Suprapubic skin (tissue), 4 donors: ENCODE data around the gene ATF7IP. TPM values are rescaled to one million over a fixed set of nuclear protein-coding genes. Genes with fewer than 3 reads are reported as not detected.

Experiments
- DNase-seq, 2 donors: peaks; one replicate each; pipeline ENCODE4 v3.0.0-alpha.2; 2019; ENCODE audit warnings: low spot score in 2 of 2
- H3K27ac ChIP-seq: fragments of 200-600 bp; sonication (generic); one replicate; pipeline ENCODE4 v1.5.1; 2019
- H3K27me3 ChIP-seq: fragments of 200-600 bp; sonication (generic); one replicate; pipeline ENCODE4 v1.5.1; 2019
- H3K36me3 ChIP-seq: fragments of 200-600 bp; sonication (generic); one replicate; pipeline ENCODE4 v1.5.1; 2019
- H3K4me1 ChIP-seq: fragments of 200-600 bp; sonication (generic); one replicate; pipeline ENCODE4 v1.5.1; 2019
- H3K4me3 ChIP-seq: fragments of 200-600 bp; sonication (generic); one replicate; pipeline ENCODE4 v1.5.1; 2019; ENCODE audit warnings: mild to moderate bottlenecking
- H3K9me3 ChIP-seq: fragments of 200-600 bp; sonication (generic); one replicate; pipeline ENCODE4 v1.5.1; 2019
- CTCF ChIP-seq, 2 donors: fragments of 200-600 bp in 1 of 2; fragments of 450-650 bp in 1 of 2; sonication (generic) in 1 of 2; IDR thresholded peaks; one replicate each; pipeline ENCODE4 v1.5.1; 2016 to 2019; ENCODE audit warnings: antibody characterized with exemption in 2 of 2, mild to moderate bottlenecking in 1 of 2, moderate library complexity in 1 of 2
- EP300 ChIP-seq: sonication (generic); formaldehyde crosslinking; IDR thresholded peaks from one replicate; pipeline ENCODE4 v1.6.1; 2017; ENCODE audit warnings: antibody characterized with exemption
- POLR2A ChIP-seq, 2 donors: fragments of 450-650 bp; IDR thresholded peaks; one replicate each; pipeline ENCODE4 v1.6.1; 2017; ENCODE audit warnings: antibody characterized with exemption in 2 of 2, mild to moderate bottlenecking in 2 of 2, moderate library complexity in 2 of 2
- POLR2AphosphoS5 ChIP-seq, 3 donors: sonication (generic); formaldehyde crosslinking; IDR thresholded peaks; one replicate each; pipeline ENCODE4 v1.6.1; 2017; ENCODE audit warnings: antibody characterized with exemption in 3 of 3
- WGBS: methylation state at CpG from one replicate; pipeline ENCODE4 v1.1.5; 2018; 5-methylcytosine and 5-hydroxymethylcytosine counted together
- total RNA-seq, 4 donors: library from RNA; depleted of rRNA; stranded (reverse); fragments of >200 nt; gene quantifications; one replicate each; pipeline ENCODE4 v1.1.0, GENCODE V29; 2016

The ATF7IP gene
- total RNA-seq, 4 donors from 2014 or later, result 41.0 to 79.6 (median 59.2) TPM

GRCh38 chr12:14547571-14547970, 182.1 kb downstream of the ATF7IP start:
- H3K27ac ChIP-seq, result no peak overlapping the region
- no peaks in the 10 kb centered on the region for H3K4me1 ChIP-seq
- H3K4me3 ChIP-seq, result no peak overlapping the region
- no peak for TF ChIP-seq POLR2A (IDR thresholded peaks at IDR 0.05)
- TF ChIP-seq POLR2AphosphoS5 (IDR thresholded peaks at IDR 0.05), result no peak
- no peak for TF ChIP-seq CTCF (IDR thresholded peaks at IDR 0.05)
- TF ChIP-seq EP300, result no peak
- DNase-seq, result no peak
- 91% methylated on average over 4 of the region's 4 CpGs for WGBS
- no peaks in the 10 kb centered on the region for H3K9me3 ChIP-seq
- no peaks in the 10 kb centered on the region for H3K36me3 ChIP-seq
- no peaks in the 10 kb centered on the region for H3K27me3 ChIP-seq

GRCh38 chr12:14548609-14549008, 183.1 kb downstream of the ATF7IP start:
- no peaks in the 10 kb centered on the region for H3K4me1 ChIP-seq
- DNase-seq, result no peak
- no peak overlapping the region for H3K27ac ChIP-seq
- 92% methylated on average over 6 of the region's 6 CpGs for WGBS
- H3K4me3 ChIP-seq, result no peak overlapping the region
- H3K36me3 ChIP-seq, result no peaks in the 10 kb centered on the region
- H3K9me3 ChIP-seq, result no peaks in the 10 kb centered on the region
- TF ChIP-seq CTCF (IDR thresholded peaks at IDR 0.05) (no peak), EP300 (no peak), POLR2A (IDR thresholded peaks at IDR 0.05) (no peak), POLR2AphosphoS5 (IDR thresholded peaks at IDR 0.05) (no peak)
- no peaks in the 10 kb centered on the region for H3K27me3 ChIP-seq

Other genes with a start within 250 kb of the ATF7IP start
- 10 to 100 TPM; 10.6 to 22.0 (median 18.1) TPM for gene PLBD1, start 202.2 kb downstream of the ATF7IP start, total RNA-seq